Liver (tissue), 3 donors: Measurements from ENCODE around the gene MTMR11.
A peak's percentile ranks its signal among the peaks of the same experiment; 100 is the strongest.

Source experiments
- EGR1 ChIP-seq, 2 donors: IDR thresholded peaks; 2 replicates each; pipeline ENCODE4 v1.6.1; 2016 to 2018; ENCODE audit warnings: antibody characterized with exemption in 2 of 2, low read depth in 2 of 2
- FOXA1 ChIP-seq: IDR thresholded peaks from 2 replicates; pipeline ENCODE4 v1.6.1; 2016; ENCODE audit warnings: antibody characterized with exemption
- GABPA ChIP-seq, 2 donors: IDR thresholded peaks in 1 of 2; conservative IDR thresholded peaks in 1 of 2; 2 replicates each; pipeline ENCODE4 v1.6.1; 2016; ENCODE audit warnings: antibody characterized with exemption in 2 of 2, mild to moderate bottlenecking in 1 of 2, moderate library complexity in 1 of 2
- JUND ChIP-seq, 2 donors: IDR thresholded peaks; 2 replicates each; pipeline ENCODE4 v1.6.1; 2016; ENCODE audit warnings: antibody characterized with exemption in 2 of 2
- NR2F2 ChIP-seq: IDR thresholded peaks from 2 replicates; pipeline ENCODE4 v1.6.1; 2016; ENCODE audit warnings: antibody characterized with exemption
- SP1 ChIP-seq: IDR thresholded peaks from 2 replicates; pipeline ENCODE4 v1.6.1; 2018; ENCODE audit warnings: antibody characterized with exemption, mild to moderate bottlenecking
- TAF1 ChIP-seq: conservative IDR thresholded peaks from 2 replicates; pipeline ENCODE4 v1.6.1; 2016; ENCODE audit warnings: antibody characterized with exemption, mild to moderate bottlenecking
- YY1 ChIP-seq: IDR thresholded peaks from 2 replicates; pipeline ENCODE4 v1.6.1; 2016; ENCODE audit warnings: antibody characterized with exemption, mild to moderate bottlenecking
- TF ChIP-seq, protein P1 (sequence below): fragments of 150-350 bp; IDR thresholded peaks from 2 replicates; pipeline ENCODE4 v1.5.1; 2017; ENCODE audit warnings: improper control_type of control experiment, low read depth, low read length; ENCODE audit not compliant: missing input control
- TF ChIP-seq, protein P2 (sequence below): IDR thresholded peaks from 2 replicates; pipeline ENCODE4 v1.6.1; 2016; ENCODE audit warnings: antibody characterized with exemption
- TF ChIP-seq, protein P3 (sequence below): IDR thresholded peaks from 2 replicates; pipeline ENCODE4 v1.6.1; 2016; ENCODE audit warnings: antibody characterized with exemption
- TF ChIP-seq, protein P4 (sequence below): IDR thresholded peaks from 2 replicates; pipeline ENCODE4 v1.6.1; 2016; ENCODE audit warnings: antibody characterized with exemption, mild to moderate bottlenecking
- donor health status: healthy.
- donor health status: healthy.

DNA sequence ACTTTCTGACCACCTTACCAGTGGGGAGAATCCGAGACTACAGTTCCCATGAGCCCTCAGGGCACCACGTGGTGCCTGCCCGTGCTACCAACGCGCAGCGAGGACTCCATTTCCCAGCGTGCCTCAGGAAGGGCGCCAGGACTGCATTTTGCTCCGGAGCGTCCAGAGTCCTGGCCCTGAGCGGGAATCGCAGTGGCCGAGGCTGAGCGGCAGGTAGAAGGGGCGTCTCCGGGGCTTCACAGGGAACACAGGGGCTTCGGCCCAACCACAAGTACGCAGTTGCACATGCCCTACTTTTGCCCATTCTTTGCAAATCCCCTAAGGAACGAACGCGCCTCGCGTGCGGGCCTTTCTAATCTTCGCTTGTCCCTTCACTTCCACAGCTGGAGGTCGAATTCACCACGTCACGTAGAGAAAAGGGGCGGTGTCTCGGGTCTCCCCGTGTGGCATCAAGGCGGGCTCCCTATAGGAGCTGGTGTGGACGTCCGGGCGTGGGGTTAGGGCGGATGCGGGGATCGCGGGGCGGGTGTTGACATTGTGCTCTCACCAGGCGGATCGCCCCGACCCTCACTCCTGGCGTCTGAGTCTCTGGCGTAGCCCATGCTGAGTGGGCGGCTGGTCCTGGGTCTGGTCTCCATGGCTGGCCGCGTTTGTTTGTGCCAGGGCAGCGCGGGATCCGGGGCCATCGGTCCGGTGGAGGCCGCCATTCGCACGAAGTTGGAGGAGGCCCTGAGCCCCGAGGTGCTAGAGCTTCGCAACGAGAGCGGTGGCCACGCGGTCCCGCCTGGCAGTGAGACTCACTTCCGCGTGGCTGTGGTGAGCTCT is 37.0 kb downstream of the MTMR11 start, which contains the start of gene BOLA1:
- TF ChIP-seq, protein P1, sequence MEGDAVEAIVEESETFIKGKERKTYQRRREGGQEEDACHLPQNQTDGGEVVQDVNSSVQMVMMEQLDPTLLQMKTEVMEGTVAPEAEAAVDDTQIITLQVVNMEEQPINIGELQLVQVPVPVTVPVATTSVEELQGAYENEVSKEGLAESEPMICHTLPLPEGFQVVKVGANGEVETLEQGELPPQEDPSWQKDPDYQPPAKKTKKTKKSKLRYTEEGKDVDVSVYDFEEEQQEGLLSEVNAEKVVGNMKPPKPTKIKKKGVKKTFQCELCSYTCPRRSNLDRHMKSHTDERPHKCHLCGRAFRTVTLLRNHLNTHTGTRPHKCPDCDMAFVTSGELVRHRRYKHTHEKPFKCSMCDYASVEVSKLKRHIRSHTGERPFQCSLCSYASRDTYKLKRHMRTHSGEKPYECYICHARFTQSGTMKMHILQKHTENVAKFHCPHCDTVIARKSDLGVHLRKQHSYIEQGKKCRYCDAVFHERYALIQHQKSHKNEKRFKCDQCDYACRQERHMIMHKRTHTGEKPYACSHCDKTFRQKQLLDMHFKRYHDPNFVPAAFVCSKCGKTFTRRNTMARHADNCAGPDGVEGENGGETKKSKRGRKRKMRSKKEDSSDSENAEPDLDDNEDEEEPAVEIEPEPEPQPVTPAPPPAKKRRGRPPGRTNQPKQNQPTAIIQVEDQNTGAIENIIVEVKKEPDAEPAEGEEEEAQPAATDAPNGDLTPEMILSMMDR = no peak
- TF ChIP-seq, protein P2, sequence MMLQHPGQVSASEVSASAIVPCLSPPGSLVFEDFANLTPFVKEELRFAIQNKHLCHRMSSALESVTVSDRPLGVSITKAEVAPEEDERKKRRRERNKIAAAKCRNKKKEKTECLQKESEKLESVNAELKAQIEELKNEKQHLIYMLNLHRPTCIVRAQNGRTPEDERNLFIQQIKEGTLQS = no peak
- TF ChIP-seq FOXA1 = no peak
- peak; percentile 91 for TF ChIP-seq TAF1
- peak; percentile 58 for TF ChIP-seq NR2F2
- TF ChIP-seq EGR1 (IDR thresholded peaks at IDR 0.05; ENCODE audit: low read depth in 2 of 2) = peak in 1 of 2 donors; percentile 18
- TF ChIP-seq JUND (IDR thresholded peaks at IDR 0.05) = no peak
- TF ChIP-seq YY1 = peak; percentile 96
- peak in 1 of 2 donors; percentile 77 for TF ChIP-seq GABPA (IDR thresholded peaks at IDR 0.05 in 1 of 2, conservative IDR thresholded peaks at IDR 0.05 in 1 of 2)
- TF ChIP-seq, protein P3, sequence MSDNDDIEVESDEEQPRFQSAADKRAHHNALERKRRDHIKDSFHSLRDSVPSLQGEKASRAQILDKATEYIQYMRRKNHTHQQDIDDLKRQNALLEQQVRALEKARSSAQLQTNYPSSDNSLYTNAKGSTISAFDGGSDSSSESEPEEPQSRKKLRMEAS = peak; percentile 89
- TF ChIP-seq SP1 = peak; percentile 74
- TF ChIP-seq, protein P4, sequence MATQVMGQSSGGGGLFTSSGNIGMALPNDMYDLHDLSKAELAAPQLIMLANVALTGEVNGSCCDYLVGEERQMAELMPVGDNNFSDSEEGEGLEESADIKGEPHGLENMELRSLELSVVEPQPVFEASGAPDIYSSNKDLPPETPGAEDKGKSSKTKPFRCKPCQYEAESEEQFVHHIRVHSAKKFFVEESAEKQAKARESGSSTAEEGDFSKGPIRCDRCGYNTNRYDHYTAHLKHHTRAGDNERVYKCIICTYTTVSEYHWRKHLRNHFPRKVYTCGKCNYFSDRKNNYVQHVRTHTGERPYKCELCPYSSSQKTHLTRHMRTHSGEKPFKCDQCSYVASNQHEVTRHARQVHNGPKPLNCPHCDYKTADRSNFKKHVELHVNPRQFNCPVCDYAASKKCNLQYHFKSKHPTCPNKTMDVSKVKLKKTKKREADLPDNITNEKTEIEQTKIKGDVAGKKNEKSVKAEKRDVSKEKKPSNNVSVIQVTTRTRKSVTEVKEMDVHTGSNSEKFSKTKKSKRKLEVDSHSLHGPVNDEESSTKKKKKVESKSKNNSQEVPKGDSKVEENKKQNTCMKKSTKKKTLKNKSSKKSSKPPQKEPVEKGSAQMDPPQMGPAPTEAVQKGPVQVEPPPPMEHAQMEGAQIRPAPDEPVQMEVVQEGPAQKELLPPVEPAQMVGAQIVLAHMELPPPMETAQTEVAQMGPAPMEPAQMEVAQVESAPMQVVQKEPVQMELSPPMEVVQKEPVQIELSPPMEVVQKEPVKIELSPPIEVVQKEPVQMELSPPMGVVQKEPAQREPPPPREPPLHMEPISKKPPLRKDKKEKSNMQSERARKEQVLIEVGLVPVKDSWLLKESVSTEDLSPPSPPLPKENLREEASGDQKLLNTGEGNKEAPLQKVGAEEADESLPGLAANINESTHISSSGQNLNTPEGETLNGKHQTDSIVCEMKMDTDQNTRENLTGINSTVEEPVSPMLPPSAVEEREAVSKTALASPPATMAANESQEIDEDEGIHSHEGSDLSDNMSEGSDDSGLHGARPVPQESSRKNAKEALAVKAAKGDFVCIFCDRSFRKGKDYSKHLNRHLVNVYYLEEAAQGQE = peak; percentile 92
